Stimulated activated naive CD8-positive, alpha-beta T cell treated with anti-CD3 and anti-CD28 coated beads, Interleukin-15, Interleukin-2, amounts not matched to agents 100 ng/mL and 50 ng/mL, for 24 hours (primary cell): ENCODE data around the gene ESPNL.

Experiments used
- H3K27ac Mint-ChIP-seq: one replicate; pipeline ENCODE4 v1.8.0; 2021; ENCODE audit warnings: mild to moderate bottlenecking, mixed read lengths
- H3K27me3 Mint-ChIP-seq: one replicate; pipeline ENCODE4 v1.8.0; 2021; ENCODE audit warnings: mixed read lengths
- H3K36me3 Mint-ChIP-seq: one replicate; pipeline ENCODE4 v1.8.0; 2021; ENCODE audit warnings: low read depth, mixed read lengths
- H3K4me1 Mint-ChIP-seq: one replicate; pipeline ENCODE4 v1.8.0; 2021; ENCODE audit warnings: low read depth, mixed read lengths
- H3K4me3 Mint-ChIP-seq: one replicate; pipeline ENCODE4 v1.8.0; 2021; ENCODE audit warnings: mild to moderate bottlenecking, mixed read lengths
- H3K9me3 Mint-ChIP-seq: one replicate; pipeline ENCODE4 v1.8.0; 2021; ENCODE audit warnings: mixed read lengths

ESPNL gene

GRCh38 chr2:238174291-238174690 is 74.2 kb downstream of the ESPNL start:
- H3K9me3 Mint-ChIP-seq, result no peaks in the 10 kb centered on the region
- H3K27ac Mint-ChIP-seq, result no peak overlapping the region
- H3K4me3 Mint-ChIP-seq, result no peak overlapping the region
- peaks cover 68% of the 10 kb centered on the region for H3K36me3 Mint-ChIP-seq
- H3K4me1 Mint-ChIP-seq, result peaks cover 3% of the 10 kb centered on the region
- no peaks in the 10 kb centered on the region for H3K27me3 Mint-ChIP-seq

GRCh38 chr2:238174701-238175100 is 74.6 kb downstream of the ESPNL start:
- Mint-ChIP-seq H3K27ac (no peak overlapping the region), H3K4me3 (no peak overlapping the region), H3K27me3 (no peaks in the 10 kb centered on the region), H3K36me3 (peaks cover 71% of the 10 kb centered on the region), H3K4me1 (peaks cover 3% of the 10 kb centered on the region), H3K9me3 (no peaks in the 10 kb centered on the region)

GRCh38 chr2:238176613-238177012 is 76.5 kb downstream of the ESPNL start:
- H3K27ac Mint-ChIP-seq, result no peak overlapping the region
- H3K4me1 Mint-ChIP-seq, result no peaks in the 10 kb centered on the region
- H3K36me3 Mint-ChIP-seq, result peaks cover 71% of the 10 kb centered on the region
- no peaks in the 10 kb centered on the region for H3K27me3 Mint-ChIP-seq
- H3K9me3 Mint-ChIP-seq, result no peaks in the 10 kb centered on the region
- H3K4me3 Mint-ChIP-seq, result no peak overlapping the region

- Mint-ChIP-seq H3K27ac (no peak overlapping the region), H3K36me3 (peaks cover 80% of the 10 kb centered on the region), H3K9me3 (no peaks in the 10 kb centered on the region), H3K4me3 (no peak overlapping the region), H3K4me1 (peaks cover 10% of the 10 kb centered on the region), H3K27me3 (no peaks in the 10 kb centered on the region)
These were observed 80.4 kb downstream of the ESPNL start for GRCh38 chr2:238180554-238180953.

- Mint-ChIP-seq H3K4me3 (no peak overlapping the region), H3K27ac (no peak overlapping the region), H3K9me3 (no peaks in the 10 kb centered on the region), H3K4me1 (peaks cover 10% of the 10 kb centered on the region), H3K36me3 (peaks cover 85% of the 10 kb centered on the region), H3K27me3 (no peaks in the 10 kb centered on the region)
These were observed 82.2 kb downstream of the ESPNL start for GRCh38 chr2:238182362-238182761.
